Endodermal cell (in vitro differentiated cells): ENCODE data around the gene UBL7. TPM values are rescaled to one million over a fixed set of nuclear protein-coding genes. Genes with fewer than 3 reads are reported as not detected.

Experiments
- DNase-seq: peaks from one replicate; pipeline ENCODE4 v3.0.0-alpha.2; 2017
- H3K27ac ChIP-seq: 2 replicates; pipeline ENCODE4 v1.5.1; 2013; ENCODE audit warnings: mild to moderate bottlenecking, low read depth, low read length, moderate library complexity
- H3K27me3 ChIP-seq: 2 replicates; pipeline ENCODE4 v1.6.1; 2013; ENCODE audit warnings: mild to moderate bottlenecking, low read length, moderate library complexity; ENCODE audit not compliant: insufficient read depth, control insufficient read depth, poor library complexity, severe bottlenecking
- H3K36me3 ChIP-seq: 2 replicates; pipeline ENCODE4 v1.7.0; 2013; ENCODE audit warnings: mild to moderate bottlenecking, low read length, moderate library complexity; ENCODE audit not compliant: control insufficient read depth, insufficient read depth
- H3K4me1 ChIP-seq: one replicate; pipeline ENCODE4 v1.7.0; 2013; ENCODE audit warnings: low read length; ENCODE audit not compliant: control insufficient read depth, insufficient read depth
- H3K4me3 ChIP-seq: 2 replicates; pipeline ENCODE4 v1.5.1; 2013; ENCODE audit warnings: mild to moderate bottlenecking, low read length, moderate library complexity
- H3K9ac ChIP-seq: 2 replicates; pipeline ENCODE4 v1.6.1; 2013; ENCODE audit warnings: mild to moderate bottlenecking, low read length, moderate library complexity; ENCODE audit not compliant: poor library complexity, severe bottlenecking; ENCODE audit errors: extremely low read depth
- H3K9me3 ChIP-seq: 2 replicates; pipeline ENCODE4 v1.6.1; 2013; ENCODE audit warnings: mild to moderate bottlenecking, low read length, moderate library complexity; ENCODE audit not compliant: control insufficient read depth
- H3K27ac Mint-ChIP-seq: 2 replicates; pipeline ENCODE4 v1.8.0; 2020; ENCODE audit warnings: mixed read lengths
- H3K27me3 Mint-ChIP-seq: 2 replicates; pipeline ENCODE4 v1.8.0; 2021; ENCODE audit warnings: mild to moderate bottlenecking, mixed read lengths; ENCODE audit not compliant: insufficient read depth
- H3K36me3 Mint-ChIP-seq: 2 replicates; pipeline ENCODE4 v1.8.0; 2020; ENCODE audit warnings: low read depth, mixed read lengths
- H3K4me1 Mint-ChIP-seq: 2 replicates; pipeline ENCODE4 v1.8.0; 2020; ENCODE audit warnings: mixed read lengths
- H3K4me3 Mint-ChIP-seq: 2 replicates; pipeline ENCODE4 v1.8.0; 2020; ENCODE audit warnings: mild to moderate bottlenecking, moderate library complexity, mixed read lengths
- H3K9me3 Mint-ChIP-seq: 2 replicates; pipeline ENCODE4 v1.8.0; 2020; ENCODE audit warnings: mild to moderate bottlenecking, mixed read lengths
- CTCF ChIP-seq: fragments of 200-600 bp; sonication (generic); conservative IDR thresholded peaks from 2 replicates; pipeline ENCODE4 v1.5.0; 2021; ENCODE audit warnings: antibody characterized with exemption, mild to moderate bottlenecking
- WGBS, 2 experiments: methylation state at CpG; one replicate each; pipeline versions ENCODE4 v1.1.5 to v1.1.7; 2013; ENCODE audit warnings: missing lambda C conversion rate in 2 of 2, mixed read lengths in 1 of 2; ENCODE audit not compliant: insufficient coverage in 1 of 2, insufficient read length in 1 of 2; 5-methylcytosine and 5-hydroxymethylcytosine counted together
- total RNA-seq, 2 donors: library from RNA; stranded (reverse); fragmentation: NEBNext Ultra II Directional in 1 of 2; extraction: Animal tissue kit (Norgen Biotek cat#: 25700) in 1 of 2; gene quantifications; 2 replicates in 1 of 2; 3 replicates in 1 of 2; pipeline ENCODE4 v1.2.1, GENCODE V29; 2021

Gene UBL7
- total RNA-seq, 2 donors from 2014 or later = 38.5 to 52.6 TPM

DNA sequence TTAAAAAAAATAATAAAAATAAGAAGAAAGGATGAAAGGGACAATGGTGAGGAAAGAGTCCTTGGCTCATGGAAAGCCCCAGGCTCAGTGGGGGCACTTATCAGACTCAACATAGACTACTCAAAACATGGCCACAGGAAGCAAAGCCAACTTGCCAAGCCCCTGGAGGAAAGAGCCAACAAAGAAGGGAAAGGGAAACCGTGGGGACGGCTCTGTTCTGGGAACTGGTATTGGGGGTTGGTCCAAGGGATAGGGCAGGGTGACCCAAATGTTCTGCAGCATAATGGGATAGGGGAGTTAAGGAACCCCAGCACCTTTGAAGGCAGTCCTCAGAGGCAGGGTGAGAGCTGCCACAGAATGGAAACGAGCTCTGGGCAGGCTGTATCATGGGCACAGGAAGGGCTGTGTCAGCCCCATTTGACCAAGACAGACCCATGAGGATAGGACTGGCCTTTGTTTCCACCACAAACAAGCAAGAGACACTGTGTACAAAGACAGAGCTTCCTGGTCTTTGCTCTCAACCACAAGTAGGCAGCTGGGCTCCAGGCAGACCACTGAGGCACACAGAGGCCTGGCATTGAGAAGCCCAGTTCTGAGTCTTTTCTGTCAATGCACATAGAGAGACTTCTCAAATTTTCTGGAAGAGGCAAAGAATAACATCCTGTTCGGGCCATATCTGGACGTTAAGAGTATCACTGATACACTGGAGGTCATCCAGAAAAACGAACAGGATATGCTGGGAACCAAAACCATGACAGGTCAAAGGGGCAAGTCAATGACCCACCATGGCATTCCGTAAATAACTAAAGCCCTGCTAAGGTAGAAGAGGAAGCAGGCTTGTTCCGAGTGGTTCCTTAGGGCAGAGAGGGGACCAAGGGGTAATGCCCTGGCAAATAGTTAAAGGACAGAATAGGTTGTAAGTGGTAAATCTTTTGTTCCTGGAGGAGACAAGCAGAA, 16.6 kb downstream of the UBL7 start:
- TF ChIP-seq CTCF = no peak
- H3K4me3 ChIP-seq = no peak overlapping the region
- no peak overlapping the region for H3K27ac ChIP-seq
- Mint-ChIP-seq H3K4me3 (no peak overlapping the region), H3K27me3 (no peaks in the 10 kb centered on the region), H3K9me3 (no peaks in the 10 kb centered on the region), H3K4me1 (peaks cover 32% of the 10 kb centered on the region), H3K27ac (no peak overlapping the region), H3K36me3 (peaks cover 27% of the 10 kb centered on the region)
- no peaks in the 10 kb centered on the region for H3K27me3 ChIP-seq
- no peak overlapping the region for H3K9ac ChIP-seq
- H3K36me3 ChIP-seq = peaks cover 8% of the 10 kb centered on the region
- 91 to 94% methylated on average over 6 to 8 of the region's 8 CpGs for WGBS, 2 experiments
- peaks cover 8% of the 10 kb centered on the region for H3K4me1 ChIP-seq
- DNase-seq = no peak
- H3K9me3 ChIP-seq = no peaks in the 10 kb centered on the region

GRCh38 chr15:74443100-74443909, 17.7 kb downstream of the UBL7 start:
- peak overlapping the region; percentile 45 for H3K9ac ChIP-seq
- H3K27me3 Mint-ChIP-seq = no peaks in the 10 kb centered on the region
- 69 to 76% methylated on average over 9 to 14 of the region's 14 CpGs for WGBS, 2 experiments
- H3K27me3 ChIP-seq = no peaks in the 10 kb centered on the region
- H3K9me3 Mint-ChIP-seq = no peaks in the 10 kb centered on the region
- TF ChIP-seq CTCF = no peak
- peaks cover 36% of the 10 kb centered on the region for H3K4me1 Mint-ChIP-seq
- peak overlapping the region; percentile 28 for H3K4me3 Mint-ChIP-seq
- H3K36me3 ChIP-seq = peaks cover 8% of the 10 kb centered on the region
- no peak overlapping the region for H3K27ac ChIP-seq
- H3K27ac Mint-ChIP-seq = peak overlapping the region; percentile 84
- H3K4me1 ChIP-seq = peaks cover 8% of the 10 kb centered on the region
- no peak for DNase-seq
- H3K36me3 Mint-ChIP-seq = peaks cover 18% of the 10 kb centered on the region
- H3K4me3 ChIP-seq = peak overlapping the region; percentile 58
- no peaks in the 10 kb centered on the region for H3K9me3 ChIP-seq

DNA sequence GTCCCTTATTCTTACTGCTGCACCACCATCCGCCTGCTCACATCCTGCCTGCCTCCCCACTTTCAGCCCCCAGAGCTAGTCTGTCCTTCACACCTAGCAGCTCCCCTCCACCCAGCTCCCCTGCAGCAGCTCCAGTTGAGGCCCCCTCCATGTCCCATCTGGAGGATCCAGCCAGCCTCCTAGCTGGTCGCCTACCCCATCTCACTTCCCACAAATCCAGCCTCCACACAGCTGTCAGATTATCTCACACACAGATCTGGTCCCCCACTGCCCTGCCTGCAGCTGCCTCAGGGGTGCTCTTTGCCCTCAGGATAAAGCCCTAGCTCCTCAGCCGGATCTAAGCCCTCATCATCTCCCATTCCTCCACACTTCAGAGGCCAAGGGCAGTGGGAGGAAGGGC, 18.4 kb downstream of the UBL7 start:
- TF ChIP-seq CTCF = no peak
- peak overlapping the region; percentile 45 for H3K9ac ChIP-seq
- Mint-ChIP-seq H3K4me3 (peak overlapping the region; percentile 28), H3K4me1 (peaks cover 36% of the 10 kb centered on the region), H3K9me3 (no peaks in the 10 kb centered on the region), H3K36me3 (peaks cover 11% of the 10 kb centered on the region), H3K27me3 (no peaks in the 10 kb centered on the region), H3K27ac (peak overlapping the region; percentile 84)
- H3K9me3 ChIP-seq = no peaks in the 10 kb centered on the region
- no peaks in the 10 kb centered on the region for H3K27me3 ChIP-seq
- H3K4me3 ChIP-seq = peak overlapping the region; percentile 58
- WGBS, 2 experiments = 70 to 78% methylated on average over 2 to 3 of the region's 3 CpGs
- H3K4me1 ChIP-seq = peaks cover 8% of the 10 kb centered on the region
- H3K36me3 ChIP-seq = peaks cover 8% of the 10 kb centered on the region
- no peak overlapping the region for H3K27ac ChIP-seq
- DNase-seq = no peak
